Measurements from ENCODE around the gene GSE1. TPM values are rescaled to one million over a fixed set of nuclear protein-coding genes. Genes with fewer than 3 reads are reported as not detected.
A peak's percentile ranks its signal among the peaks of the same experiment; 100 is the strongest.

Gene GSE1
- total and polyA plus RNA-seq, 2 of the 13 experiments (the other 11 are each of a cell fraction or from before 2014, with no cell fraction given), result 16.1 to 31.2 TPM

- no peak for TF ChIP-seq RBAK (CRISPR knock-in tag; IDR thresholded peaks at IDR 0.05)
- TF ChIP-seq ZNF724P (CRISPR knock-in tag; IDR thresholded peaks at IDR 0.05; ENCODE audit: borderline replicate concordance), result no peak
- TF ChIP-seq ASH2L (IDR thresholded peaks at IDR 0.05; ENCODE audit: insufficient read length, low read depth, low read length), result no peak
- no peak for TF ChIP-seq ZFP90 (CRISPR knock-in tag; IDR thresholded peaks at IDR 0.05; ENCODE audit: borderline replicate concordance)
- TF ChIP-seq ZNF441 (CRISPR knock-in tag; IDR thresholded peaks at IDR 0.05; ENCODE audit: borderline replicate concordance), result no peak
- no peak for TF ChIP-seq GLI4 (CRISPR knock-in tag; IDR thresholded peaks at IDR 0.05; ENCODE audit: borderline replicate concordance)
- no peak for TF ChIP-seq FOXK1 (CRISPR knock-in tag; IDR thresholded peaks at IDR 0.05; ENCODE audit: borderline replicate concordance, low read depth)
- TF ChIP-seq IRF2 (CRISPR knock-in tag; IDR thresholded peaks at IDR 0.05), result no peak
- no peak for TF ChIP-seq NR2F6 (IDR thresholded peaks at IDR 0.05)
- TF ChIP-seq NR2F6 (CRISPR knock-in tag; IDR thresholded peaks at IDR 0.05), result no peak
- TF ChIP-seq NFKBIZ (CRISPR knock-in tag; IDR thresholded peaks at IDR 0.05), result no peak
- no peak for TF ChIP-seq ZNF652 (CRISPR knock-in tag; IDR thresholded peaks at IDR 0.05; ENCODE audit: borderline replicate concordance, low read depth)
- TF ChIP-seq GZF1 (CRISPR knock-in tag; IDR thresholded peaks at IDR 0.05), result no peak
- TF ChIP-seq, protein P1, sequence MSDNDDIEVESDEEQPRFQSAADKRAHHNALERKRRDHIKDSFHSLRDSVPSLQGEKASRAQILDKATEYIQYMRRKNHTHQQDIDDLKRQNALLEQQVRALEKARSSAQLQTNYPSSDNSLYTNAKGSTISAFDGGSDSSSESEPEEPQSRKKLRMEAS (IDR thresholded peaks at IDR 0.05), result no peak
- TF ChIP-seq ZNF883 (CRISPR knock-in tag; IDR thresholded peaks at IDR 0.05; ENCODE audit: not compliant biosample characterization), result no peak
- TF ChIP-seq KMT2A (CRISPR knock-in tag; IDR thresholded peaks at IDR 0.05), result no peak
- TF ChIP-seq HCFC1 (IDR thresholded peaks at IDR 0.05; ENCODE audit: low read depth, low read length), result no peak
- TF ChIP-seq PRDM10 (CRISPR knock-in tag; IDR thresholded peaks at IDR 0.05; ENCODE audit: low read depth), result no peak
- no peak for TF ChIP-seq THAP7 (CRISPR knock-in tag; IDR thresholded peaks at IDR 0.05)
- no peak for TF ChIP-seq ZNF839 (CRISPR knock-in tag; IDR thresholded peaks at IDR 0.05; ENCODE audit: borderline replicate concordance)
- TF ChIP-seq, protein P2, sequence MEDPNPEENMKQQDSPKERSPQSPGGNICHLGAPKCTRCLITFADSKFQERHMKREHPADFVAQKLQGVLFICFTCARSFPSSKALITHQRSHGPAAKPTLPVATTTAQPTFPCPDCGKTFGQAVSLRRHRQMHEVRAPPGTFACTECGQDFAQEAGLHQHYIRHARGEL (CRISPR knock-in tag; IDR thresholded peaks at IDR 0.05), result no peak
- 0 out of 2 replicates have a peak, but pooled peaks have one; percentile 33 for TF ChIP-seq ZNF547 (CRISPR knock-in tag; IDR thresholded peaks at IDR 0.05)
- TF ChIP-seq MATR3 (CRISPR knock-in tag; IDR thresholded peaks at IDR 0.05), result no peak
- TF ChIP-seq ZKSCAN5 (CRISPR knock-in tag; IDR thresholded peaks at IDR 0.05), result no peak
- TF ChIP-seq RFXAP (CRISPR knock-in tag; IDR thresholded peaks at IDR 0.05; ENCODE audit: borderline replicate concordance), result no peak
- TF ChIP-seq ZFP82 (CRISPR knock-in tag; IDR thresholded peaks at IDR 0.05; ENCODE audit: borderline replicate concordance), result no peak
- no peak for TF ChIP-seq ZNF75D (CRISPR knock-in tag; IDR thresholded peaks at IDR 0.05; ENCODE audit: borderline replicate concordance)
Measured at GRCh38 chr16:85651629-85652430, 38.7 kb downstream of the GSE1 start (continued).
